ENCODE results near the gene RTL5.

Gene RTL5

GRCh38 chrX:72113461-72113860 is 18.3 kb downstream of the RTL5 start:
- H3K4me2 ChIP-seq (ENCODE audit: low read length, poor library complexity, severe bottlenecking) = no peak overlapping the region
- H2AK5ac ChIP-seq (ENCODE audit: low read length, severe bottlenecking) = no peak overlapping the region
- H3K27ac ChIP-seq (ENCODE audit: low read length, poor library complexity, severe bottlenecking) = no peak overlapping the region
- peak overlapping the region in 1 of 2 experiments; percentile 12 for H3K18ac ChIP-seq (ENCODE audit: low read depth in 1 of 2, low read length in 2 of 2)
- peak overlapping the region in 1 of 2 experiments; percentile 63 for H2BK12ac ChIP-seq (ENCODE audit: low read length in 2 of 2)
- no peaks in the 10 kb centered on the region for H3K4me1 ChIP-seq (ENCODE audit: control insufficient read depth, insufficient read depth, low read depth, low read length)
- H3K79me1 ChIP-seq (replicated peaks; ENCODE audit: low read length, poor library complexity, severe bottlenecking) = no peaks in the 10 kb centered on the region
- no peaks in the 10 kb centered on the region for H3K9me3 ChIP-seq (ENCODE audit: control insufficient read depth, low read length)
- H2BK120ac ChIP-seq (ENCODE audit: low read depth, low read length) = no peak overlapping the region
- H2BK5ac ChIP-seq (ENCODE audit: low read depth, low read length, poor library complexity, severe bottlenecking) = no peak overlapping the region
- H3K27me3 ChIP-seq (ENCODE audit: control insufficient read depth in 1 of 2, insufficient read depth in 1 of 2, low read length in 2 of 2) = peaks cover 0 to 44% of the 10 kb centered on the region in 2 experiments
- H2AFZ ChIP-seq (ENCODE audit: low read depth, low read length) = no peak overlapping the region
- no peak overlapping the region for H2BK15ac ChIP-seq (ENCODE audit: low read depth, poor library complexity, severe bottlenecking)
- peak overlapping the region; percentile 15 for H4K8ac ChIP-seq (ENCODE audit: low read length)
- H3K4ac ChIP-seq (ENCODE audit: low read depth in 1 of 2, low read length in 2 of 2) = no peak overlapping the region
- no peak overlapping the region for H3K23ac ChIP-seq (ENCODE audit: low read length in 2 of 2)
- no peak for DNase-seq
- H3K9ac ChIP-seq (ENCODE audit: low read length) = no peak overlapping the region
- H3K14ac ChIP-seq (ENCODE audit: low read length in 2 of 2) = no peak overlapping the region
- 97% methylated on average over 4 of the region's 6 CpGs for WGBS
- H4K91ac ChIP-seq (ENCODE audit: low read length) = peak overlapping the region; percentile 68
- H3K36me3 ChIP-seq (ENCODE audit: control insufficient read depth in 1 of 2, insufficient read depth in 2 of 2, low read depth in 1 of 2, low read length in 2 of 2) = no peaks in the 10 kb centered on the region
- H3K4me3 ChIP-seq (ENCODE audit: insufficient read depth in 1 of 2, low read depth in 1 of 2, low read length in 2 of 2) = no peak overlapping the region

DNA sequence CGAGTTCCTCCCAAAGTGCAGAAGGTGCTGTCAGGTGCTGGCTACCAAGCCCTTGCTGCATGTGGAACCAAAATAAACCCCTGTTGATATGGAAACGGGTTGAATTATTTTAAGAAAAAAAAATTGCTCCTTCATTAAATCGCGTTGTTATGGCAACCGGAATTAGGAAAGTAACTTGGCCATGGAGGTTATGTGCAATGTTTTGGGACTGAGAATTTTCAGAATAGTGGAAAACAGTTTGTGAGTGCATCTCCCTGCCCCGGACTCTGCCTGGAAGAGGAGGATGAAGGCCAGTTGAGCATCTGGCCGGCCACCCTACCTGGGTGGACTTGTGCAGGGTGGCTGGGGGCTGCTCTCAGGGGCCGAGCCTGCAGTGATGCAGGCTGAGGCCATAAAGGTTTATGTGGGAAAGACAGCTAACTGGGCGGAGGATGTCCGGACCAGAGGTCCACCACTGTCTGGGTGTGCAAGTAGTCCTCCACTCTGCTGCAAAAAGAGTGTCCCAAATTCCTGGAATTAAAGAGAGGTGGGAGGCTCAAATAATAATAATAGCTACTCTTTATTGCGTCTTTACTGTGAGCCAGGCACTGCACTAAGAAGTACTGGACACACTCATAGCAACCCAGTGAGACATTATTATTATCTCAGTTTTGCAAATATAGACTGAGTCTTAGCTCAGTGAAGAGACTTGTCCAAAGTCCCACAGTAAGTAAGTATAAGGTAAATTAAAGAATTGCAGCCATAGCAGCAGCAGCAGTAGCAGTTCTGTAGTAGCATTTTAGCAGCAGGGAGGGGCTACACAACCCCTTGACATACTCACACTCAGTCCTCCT is 20.6 kb downstream of the RTL5 start:
- Histone ChIP-seq H2AFZ (ENCODE audit: low read depth, low read length) (no peak overlapping the region), H4K91ac (ENCODE audit: low read length) (no peak overlapping the region), H3K9me3 (ENCODE audit: control insufficient read depth, low read length) (no peaks in the 10 kb centered on the region), H2BK5ac (ENCODE audit: low read depth, low read length, poor library complexity, severe bottlenecking) (no peak overlapping the region), H3K36me3 (ENCODE audit: control insufficient read depth in 1 of 2, insufficient read depth in 2 of 2, low read depth in 1 of 2, low read length in 2 of 2) (no peaks in the 10 kb centered on the region), H3K27me3 (ENCODE audit: control insufficient read depth in 1 of 2, insufficient read depth in 1 of 2, low read length in 2 of 2) (peaks cover 0 to 53% of the 10 kb centered on the region in 2 experiments), H3K79me1 (replicated peaks; ENCODE audit: low read length, poor library complexity, severe bottlenecking) (no peaks in the 10 kb centered on the region), H3K14ac (ENCODE audit: low read length in 2 of 2) (no peak overlapping the region), H2BK120ac (ENCODE audit: low read depth, low read length) (no peak overlapping the region), H3K4ac (ENCODE audit: low read depth in 1 of 2, low read length in 2 of 2) (no peak overlapping the region), H3K4me2 (ENCODE audit: low read length, poor library complexity, severe bottlenecking) (no peak overlapping the region), H2AK5ac (ENCODE audit: low read length, severe bottlenecking) (no peak overlapping the region), H3K9ac (ENCODE audit: low read length) (no peak overlapping the region), H3K18ac (ENCODE audit: low read depth in 1 of 2, low read length in 2 of 2) (peak overlapping the region in 1 of 2 experiments; percentile 5), H2BK15ac (ENCODE audit: low read depth, poor library complexity, severe bottlenecking) (no peak overlapping the region), H3K4me3 (ENCODE audit: insufficient read depth in 1 of 2, low read depth in 1 of 2, low read length in 2 of 2) (no peak overlapping the region), H3K23ac (ENCODE audit: low read length in 2 of 2) (no peak overlapping the region), H3K4me1 (ENCODE audit: control insufficient read depth, insufficient read depth, low read depth, low read length) (no peaks in the 10 kb centered on the region), H4K8ac (ENCODE audit: low read length) (no peak overlapping the region), H3K27ac (ENCODE audit: low read length, poor library complexity, severe bottlenecking) (no peak overlapping the region), H2BK12ac (ENCODE audit: low read length in 2 of 2) (no peak overlapping the region)
- WGBS = 95% methylated on average over 8 of the region's 11 CpGs
- DNase-seq = no peak

DNA sequence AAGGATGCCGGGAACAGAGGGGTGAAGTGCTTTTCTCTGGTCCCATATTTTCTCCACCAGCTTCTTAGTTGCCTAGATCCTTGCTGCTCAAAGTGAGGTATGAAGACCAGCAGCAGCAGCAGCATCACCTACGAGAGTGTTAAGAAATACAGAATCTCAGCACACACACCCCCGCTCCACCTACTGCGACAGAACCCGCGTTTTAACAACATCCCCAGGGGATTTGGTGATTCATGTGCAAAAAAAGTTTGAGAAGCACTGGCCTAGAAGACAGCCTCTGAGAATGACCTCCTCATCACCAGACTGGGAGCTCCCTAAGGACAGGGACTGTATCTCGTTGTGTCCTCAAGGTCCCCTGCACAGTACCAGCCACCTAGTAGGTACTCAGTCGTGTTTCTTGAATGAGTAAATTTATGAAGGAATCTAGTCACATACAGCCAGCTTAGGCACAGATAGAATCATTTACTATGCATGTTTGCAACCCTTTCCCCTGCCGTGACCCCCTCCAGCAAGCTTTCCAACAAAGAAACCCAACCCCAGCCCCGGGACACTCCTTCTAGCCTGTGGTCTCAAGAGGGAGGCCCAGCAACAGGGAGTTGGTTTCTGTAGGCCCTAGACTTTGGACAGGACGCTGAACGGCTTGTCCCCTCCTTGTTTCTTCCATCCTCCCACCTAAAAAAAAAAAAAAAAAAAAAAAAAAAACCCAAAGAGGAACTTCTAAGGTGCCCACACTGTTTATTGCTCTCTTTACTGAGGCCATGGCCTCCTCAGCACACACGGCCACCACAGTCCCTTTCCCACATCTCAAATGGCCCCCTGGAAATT is 21.5 kb downstream of the RTL5 start:
- DNase-seq = no peak
- H2AFZ ChIP-seq (ENCODE audit: low read depth, low read length) = no peak overlapping the region
- no peaks in the 10 kb centered on the region for H3K79me1 ChIP-seq (replicated peaks; ENCODE audit: low read length, poor library complexity, severe bottlenecking)
- H3K18ac ChIP-seq (ENCODE audit: low read depth in 1 of 2, low read length in 2 of 2) = no peak overlapping the region
- no peaks in the 10 kb centered on the region for H3K36me3 ChIP-seq (ENCODE audit: control insufficient read depth in 1 of 2, insufficient read depth in 2 of 2, low read depth in 1 of 2, low read length in 2 of 2)
- H4K8ac ChIP-seq (ENCODE audit: low read length) = no peak overlapping the region
- no peak overlapping the region for H3K4me2 ChIP-seq (ENCODE audit: low read length, poor library complexity, severe bottlenecking)
- H2BK15ac ChIP-seq (ENCODE audit: low read depth, poor library complexity, severe bottlenecking) = no peak overlapping the region
- H3K27me3 ChIP-seq (ENCODE audit: control insufficient read depth in 1 of 2, insufficient read depth in 1 of 2, low read length in 2 of 2) = peaks cover 0 to 58% of the 10 kb centered on the region in 2 experiments
- H3K9ac ChIP-seq (ENCODE audit: low read length) = no peak overlapping the region
- H3K4me3 ChIP-seq (ENCODE audit: insufficient read depth in 1 of 2, low read depth in 1 of 2, low read length in 2 of 2) = no peak overlapping the region
- 80% methylated on average over 8 of the region's 13 CpGs for WGBS
- no peak overlapping the region for H3K23ac ChIP-seq (ENCODE audit: low read length in 2 of 2)
- no peak overlapping the region for H4K91ac ChIP-seq (ENCODE audit: low read length)
- H3K14ac ChIP-seq (ENCODE audit: low read length in 2 of 2) = no peak overlapping the region
- no peak overlapping the region for H3K4ac ChIP-seq (ENCODE audit: low read depth in 1 of 2, low read length in 2 of 2)
- no peaks in the 10 kb centered on the region for H3K4me1 ChIP-seq (ENCODE audit: control insufficient read depth, insufficient read depth, low read depth, low read length)
- no peak overlapping the region for H2BK12ac ChIP-seq (ENCODE audit: low read length in 2 of 2)
- H2BK120ac ChIP-seq (ENCODE audit: low read depth, low read length) = no peak overlapping the region
- H3K27ac ChIP-seq (ENCODE audit: low read length, poor library complexity, severe bottlenecking) = no peak overlapping the region
- H2AK5ac ChIP-seq (ENCODE audit: low read length, severe bottlenecking) = no peak overlapping the region
- H2BK5ac ChIP-seq (ENCODE audit: low read depth, low read length, poor library complexity, severe bottlenecking) = no peak overlapping the region
- H3K9me3 ChIP-seq (ENCODE audit: control insufficient read depth, low read length) = no peaks in the 10 kb centered on the region

DNA sequence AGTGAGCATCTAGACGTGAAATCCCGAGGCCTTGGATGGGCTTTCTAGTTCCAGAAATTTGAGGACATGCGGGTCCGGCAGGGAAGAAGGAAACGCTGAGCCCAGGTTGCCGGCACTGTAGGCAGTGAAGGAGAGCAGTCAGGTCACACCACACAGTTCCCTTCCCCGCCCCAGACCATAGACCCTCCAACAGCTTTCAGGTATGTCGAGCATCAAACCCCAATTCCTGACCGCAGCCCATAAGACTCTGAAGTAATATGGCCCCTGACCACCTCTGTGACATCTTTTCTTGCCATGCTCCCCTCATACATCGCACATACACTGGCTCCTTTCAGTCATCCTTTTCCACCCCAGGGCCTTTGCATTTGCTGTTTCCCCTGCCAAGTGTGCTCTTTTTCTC is 23.0 kb downstream of the RTL5 start:
- no peak for DNase-seq
- no peak overlapping the region for H2BK12ac ChIP-seq (ENCODE audit: low read length in 2 of 2)
- 97% methylated on average over 10 of the region's 10 CpGs for WGBS

More for the DNA sequence above, 23.0 kb downstream of the RTL5 start:
- no peak overlapping the region for H2BK120ac ChIP-seq (ENCODE audit: low read depth, low read length)
- H3K79me1 ChIP-seq (replicated peaks; ENCODE audit: low read length, poor library complexity, severe bottlenecking) = no peaks in the 10 kb centered on the region
- H3K9ac ChIP-seq (ENCODE audit: low read length) = no peak overlapping the region
- no peak overlapping the region for H4K8ac ChIP-seq (ENCODE audit: low read length)
- H3K27me3 ChIP-seq (ENCODE audit: control insufficient read depth in 1 of 2, insufficient read depth in 1 of 2, low read length in 2 of 2) = peaks cover 0 to 70% of the 10 kb centered on the region in 2 experiments
- H3K36me3 ChIP-seq (ENCODE audit: control insufficient read depth in 1 of 2, insufficient read depth in 2 of 2, low read depth in 1 of 2, low read length in 2 of 2) = no peaks in the 10 kb centered on the region
- no peak overlapping the region for H3K27ac ChIP-seq (ENCODE audit: low read length, poor library complexity, severe bottlenecking)
- H3K4ac ChIP-seq (ENCODE audit: low read depth in 1 of 2, low read length in 2 of 2) = no peak overlapping the region
- H3K4me3 ChIP-seq (ENCODE audit: insufficient read depth in 1 of 2, low read depth in 1 of 2, low read length in 2 of 2) = no peak overlapping the region
- H4K91ac ChIP-seq (ENCODE audit: low read length) = no peak overlapping the region
- no peak overlapping the region for H3K4me2 ChIP-seq (ENCODE audit: low read length, poor library complexity, severe bottlenecking)
- H2BK15ac ChIP-seq (ENCODE audit: low read depth, poor library complexity, severe bottlenecking) = no peak overlapping the region
- H3K9me3 ChIP-seq (ENCODE audit: control insufficient read depth, low read length) = no peaks in the 10 kb centered on the region
- H3K18ac ChIP-seq (ENCODE audit: low read depth in 1 of 2, low read length in 2 of 2) = no peak overlapping the region
- H2AFZ ChIP-seq (ENCODE audit: low read depth, low read length) = no peak overlapping the region
- no peak overlapping the region for H2BK5ac ChIP-seq (ENCODE audit: low read depth, low read length, poor library complexity, severe bottlenecking)
- no peak overlapping the region for H3K14ac ChIP-seq (ENCODE audit: low read length in 2 of 2)
- H2AK5ac ChIP-seq (ENCODE audit: low read length, severe bottlenecking) = no peak overlapping the region
- H3K4me1 ChIP-seq (ENCODE audit: control insufficient read depth, insufficient read depth, low read depth, low read length) = no peaks in the 10 kb centered on the region
- no peak overlapping the region for H3K23ac ChIP-seq (ENCODE audit: low read length in 2 of 2)

Measured in mesenchymal stem cell (in vitro differentiated cells and primary cell).